RWPE1 (cell line): Measurements from ENCODE around the gene DARS1.

Experiments
- CTCF ChIA-PET: fragments of 350-600 bp; sonication (Branson Sonifier 250); formaldehyde crosslinking; extraction: SDS; loops from one replicate; lab custom pipeline; 2021; lab: Yijun Ruan, JAX
- POLR2A ChIA-PET: fragments of 400-600 bp; formaldehyde crosslinking; extraction: SDS; loops from one replicate; lab custom pipeline; 2020; ENCODE audit warnings: antibody characterized with exemption; ENCODE audit not compliant: low non-redundant PET; lab: Yijun Ruan, JAX
- DNase-seq: peaks from one replicate; pipeline ENCODE4 v3.0.0; 2012; ENCODE audit warnings: low spot score
- H3K27ac ChIP-seq: fragments of 450-650 bp; 2 replicates; pipeline ENCODE4 v1.5.1; 2017
- CTCF ChIP-seq: fragments of 450-650 bp; conservative IDR thresholded peaks from 2 replicates; pipeline ENCODE4 v1.5.1; 2017; ENCODE audit warnings: low read depth, mild to moderate bottlenecking

DARS1 gene

GRCh38 chr2:135954020-135954601 lies 31.3 kb downstream of the DARS1 start:
- TF ChIP-seq CTCF, result no peak
- CTCF ChIA-PET, result no interaction called here
- POLR2A ChIA-PET, result no interaction called here
- H3K27ac ChIP-seq, result no peak overlapping the region
- no peak for DNase-seq

- CTCF ChIA-PET, result interaction anchor here (0.6 kb wide), 1 partner anchor 201 kb away, joined by 3 read pairs; no protein-coding TSS in a partner anchor
- no peak for TF ChIP-seq CTCF
- POLR2A ChIA-PET, result no interaction called here
- DNase-seq, result no peak
- no peak overlapping the region for H3K27ac ChIP-seq
Observed at GRCh38 chr2:135952891-135953290, 32.5 kb downstream of the DARS1 start.

GRCh38 chr2:135951041-135951583 lies 34.3 kb downstream of the DARS1 start:
- ChIA-PET POLR2A (no interaction called here), CTCF (no interaction called here)
- no peak for DNase-seq
- no peak overlapping the region for H3K27ac ChIP-seq
- TF ChIP-seq CTCF, result no peak

- no peak for DNase-seq
- no peak for TF ChIP-seq CTCF
- H3K27ac ChIP-seq, result no peak overlapping the region
- POLR2A ChIA-PET, result no interaction called here
- CTCF ChIA-PET, result no interaction called here
Observed at GRCh38 chr2:135949451-135950234, 35.8 kb downstream of the DARS1 start.

GRCh38 chr2:135948642-135949355 lies 36.6 kb downstream of the DARS1 start:
- CTCF ChIA-PET, result interaction anchor here (0.6 kb wide), 1 partner anchor 35 kb away, joined by 6 read pairs; no protein-coding TSS in a partner anchor
- peak; percentile 75 for DNase-seq
- peak overlapping the region; percentile 92 for H3K27ac ChIP-seq
- POLR2A ChIA-PET, result interaction anchor here (0.6 kb wide), 1 partner anchor 108 kb away, joined by 3 read pairs; no protein-coding TSS in a partner anchor
- TF ChIP-seq CTCF, result no peak

GRCh38 chr2:135948141-135948540 lies 37.3 kb downstream of the DARS1 start:
- ChIA-PET POLR2A (interaction anchor here (0.6 kb wide), 2 partner anchors 30 to 108 kb away, joined by 3 to 17 read pairs; no protein-coding TSS in a partner anchor), CTCF (interaction anchor here (0.6 kb wide), 1 partner anchor 34 kb away, joined by 6 read pairs; no protein-coding TSS in a partner anchor)
- TF ChIP-seq CTCF, result no peak
- H3K27ac ChIP-seq, result peak overlapping the region; percentile 92
- DNase-seq, result no peak
